Medulla oblongata (tissue), 1 donor: ENCODE results near the gene COMMD3.
"Not testable (repeated sequence)": the region's sequence is repeated elsewhere in the genome, so short reads cannot be mapped to it uniquely, and the experiment has no call there.

Experiments used
- DNase-seq: peaks from one replicate; pipeline ENCODE4 v3.0.0-alpha.2; 2015; ENCODE audit errors: extremely low spot score

COMMD3 gene

GRCh38 chr10:22338931-22339330, 22.7 kb downstream of the COMMD3 start:
- no peak for DNase-seq

- DNase-seq, result peak; percentile 79
Measured at GRCh38 chr10:22339761-22340328, 23.7 kb downstream of the COMMD3 start.

- no peak for DNase-seq
Measured at GRCh38 chr10:22340329-22341189, 24.4 kb downstream of the COMMD3 start.

- DNase-seq, result peak; percentile 61
Measured at GRCh38 chr10:22341190-22341925, 25.2 kb downstream of the COMMD3 start.

DNA sequence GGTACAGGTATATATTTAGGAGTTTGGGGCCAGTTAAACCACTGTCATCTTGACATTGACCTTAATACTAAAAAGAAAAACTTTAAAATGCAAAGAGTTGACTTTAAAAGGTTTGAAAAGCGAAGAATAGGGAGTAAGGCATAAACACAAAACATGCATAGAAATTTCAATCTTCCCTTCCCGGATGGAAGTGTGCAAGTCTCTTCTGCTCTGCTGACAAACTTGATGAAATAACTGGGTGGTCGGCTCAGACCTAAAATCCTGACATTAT, 25.7 kb downstream of the COMMD3 start:
- DNase-seq, result no peak

- DNase-seq, result no peak
Measured at GRCh38 chr10:22342421-22342820, 26.2 kb downstream of the COMMD3 start.

GRCh38 chr10:22343731-22344130, 27.5 kb downstream of the COMMD3 start:
- DNase-seq, result no peak

DNA sequence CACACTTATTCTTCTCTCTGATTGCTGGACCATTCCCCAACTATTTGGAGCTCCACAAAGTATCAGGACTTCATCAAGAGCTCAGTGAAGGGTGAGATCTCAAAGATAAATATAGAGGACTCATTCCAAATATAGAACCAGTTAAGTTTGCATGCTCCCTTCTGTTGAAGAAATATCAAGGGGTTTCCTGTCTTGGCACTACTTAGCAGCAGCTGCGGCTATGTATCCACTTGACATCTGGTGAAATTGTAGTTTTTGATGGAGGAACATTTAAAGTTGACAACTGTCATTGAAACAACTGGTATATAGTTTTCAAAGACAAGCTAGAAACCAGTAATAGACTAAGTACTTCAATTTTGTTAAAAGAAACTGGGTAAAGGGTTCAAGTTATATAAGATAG, 28.1 kb downstream of the COMMD3 start:
- no peak for DNase-seq

- no peak for DNase-seq
Measured at GRCh38 chr10:22344781-22345300, 28.7 kb downstream of the COMMD3 start.

DNA sequence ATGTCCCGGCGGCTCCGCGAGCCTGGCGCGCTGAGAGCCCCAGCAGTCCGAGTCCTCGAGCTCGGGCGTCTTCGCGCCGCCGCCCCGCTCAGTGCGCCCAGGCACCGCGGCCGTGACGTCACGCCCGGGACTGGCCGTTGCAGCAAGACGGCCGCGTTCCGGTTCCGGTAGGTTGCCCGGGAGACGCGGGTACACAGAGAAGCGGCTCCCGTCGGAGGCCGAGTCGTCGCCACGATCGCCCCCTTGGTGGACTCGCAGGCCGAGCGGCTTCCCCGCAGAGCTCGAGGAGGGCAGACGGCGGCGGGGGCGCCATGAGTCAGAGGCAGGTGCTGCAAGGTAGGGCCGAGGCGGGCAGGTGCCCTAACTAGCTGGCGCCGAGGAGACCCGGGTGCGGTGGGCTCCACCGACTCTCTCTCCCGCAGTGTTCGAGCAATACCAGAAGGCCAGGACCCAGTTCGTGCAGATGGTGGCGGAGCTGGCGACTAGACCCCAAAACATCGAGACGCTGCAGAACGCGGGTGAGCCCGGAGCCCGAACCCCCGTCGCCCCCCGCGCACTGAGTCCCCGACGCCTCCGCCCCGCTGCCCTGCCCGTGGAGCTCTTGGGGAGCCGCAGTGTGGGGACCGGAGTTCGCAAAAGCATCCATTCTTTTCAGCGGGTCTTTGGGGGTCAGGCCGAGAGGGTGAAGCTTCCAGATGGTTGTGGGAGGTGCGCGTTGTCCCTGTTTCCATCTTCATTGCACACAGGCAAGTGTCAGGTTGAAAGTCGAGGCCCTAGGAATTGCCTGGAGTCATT, 29.3 kb downstream of the COMMD3 start, which contains the start of gene SPAG6:
Gene SPAG6 (plus strand): TSS at position 196 of the 795 bp plus-strand sequence. CDS start 116 bp downstream, at position 312.
- peak; percentile 39 for DNase-seq

- DNase-seq, result no peak
Measured at GRCh38 chr10:22346096-22346661, 30.0 kb downstream of the COMMD3 start.

- DNase-seq, result no peak
Measured at GRCh38 chr10:22349755-22350154, 33.6 kb downstream of the COMMD3 start.

DNA sequence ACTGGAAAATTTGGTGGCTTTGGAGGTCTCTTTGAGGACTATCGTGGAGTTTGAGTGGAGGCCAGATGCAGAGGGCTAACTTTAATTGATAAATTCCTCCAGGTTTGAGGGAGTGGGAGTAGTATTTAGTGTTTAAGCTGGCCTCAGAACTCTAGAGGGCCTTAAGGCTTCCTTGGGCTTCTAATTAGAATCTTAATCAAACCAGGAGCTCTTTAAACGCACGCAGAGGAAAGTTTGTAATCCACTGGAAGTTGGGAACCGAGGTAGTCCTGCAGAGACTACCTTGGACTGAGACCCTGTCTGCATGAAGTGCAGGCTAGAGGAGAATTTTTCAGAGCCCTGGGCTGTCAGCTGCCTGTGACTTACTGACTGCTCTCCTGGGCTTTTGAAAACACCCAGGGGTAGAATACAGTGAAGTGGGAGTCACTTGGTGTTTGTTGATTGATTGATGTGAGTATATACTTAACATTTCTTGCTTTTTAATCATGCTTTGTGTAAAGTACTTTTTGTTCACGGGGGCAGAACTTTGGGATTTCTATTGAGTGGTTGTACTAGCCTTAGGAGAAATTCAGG, 35.0 kb downstream of the COMMD3 start:
- DNase-seq, result no peak

GRCh38 chr10:22356324-22356873, 40.2 kb downstream of the COMMD3 start:
- DNase-seq, result no peak

GRCh38 chr10:22357770-22358169, 41.6 kb downstream of the COMMD3 start:
- DNase-seq, result not testable (repeated sequence)

- no peak for DNase-seq
Measured at GRCh38 chr10:22363305-22363704, 47.1 kb downstream of the COMMD3 start.

DNA sequence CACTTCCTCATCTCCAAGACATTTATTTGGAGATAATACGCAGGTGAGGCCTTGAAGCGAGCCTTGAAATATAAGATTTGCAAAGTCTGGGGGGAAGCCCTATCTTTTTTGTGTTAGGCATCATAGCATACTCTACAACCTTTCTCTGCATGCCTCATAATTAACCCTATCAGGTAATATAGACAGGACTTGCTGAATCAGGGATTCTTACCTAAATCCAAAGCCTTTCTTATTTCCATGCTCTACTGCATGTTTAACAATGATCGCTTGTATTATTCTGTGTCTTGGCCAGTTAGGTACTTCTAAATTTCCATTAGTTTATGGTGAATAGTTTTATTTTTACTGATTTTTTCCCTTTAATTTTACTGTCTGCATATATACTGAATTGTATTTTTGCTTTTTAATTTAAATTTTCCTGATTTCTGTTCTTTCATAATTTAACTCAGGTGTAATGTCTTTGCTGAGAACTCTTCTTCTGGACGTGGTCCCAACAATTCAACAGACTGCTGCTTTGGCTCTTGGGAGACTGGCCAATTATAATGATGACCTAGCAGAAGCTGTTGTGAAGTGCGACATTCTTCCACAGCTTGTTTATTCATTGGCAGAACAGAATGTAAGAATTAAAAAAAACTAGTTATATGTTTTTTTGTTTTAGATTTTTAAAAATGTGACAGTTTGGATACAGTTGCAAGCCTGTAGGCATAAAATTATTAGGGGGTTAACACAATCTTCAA, 48.4 kb downstream of the COMMD3 start:
- DNase-seq, result no peak

DNA sequence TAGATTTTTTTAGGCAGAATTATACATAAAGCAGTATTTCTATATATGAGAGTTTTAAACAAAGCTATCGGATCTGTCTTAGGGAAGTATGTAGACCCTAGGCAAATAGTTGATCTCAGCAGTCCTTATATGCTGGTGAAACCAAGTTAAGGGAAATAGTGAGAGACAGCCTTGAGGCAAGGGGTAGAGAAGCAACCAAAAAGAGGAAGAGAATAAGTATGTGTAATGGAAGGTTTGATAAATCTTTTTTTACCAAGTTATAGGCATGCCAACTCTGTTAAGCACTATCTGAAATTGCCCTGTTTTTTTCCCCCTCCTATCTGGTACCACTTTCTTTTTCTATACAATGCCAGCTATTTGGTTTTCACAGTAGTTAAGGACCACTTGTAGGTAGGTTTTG, 49.0 kb downstream of the COMMD3 start:
- peak; percentile 66 for DNase-seq

GRCh38 chr10:22365644-22366434, 49.7 kb downstream of the COMMD3 start:
- DNase-seq, result no peak
